ENCODE results near the gene CDK3.

Gene CDK3

DNA sequence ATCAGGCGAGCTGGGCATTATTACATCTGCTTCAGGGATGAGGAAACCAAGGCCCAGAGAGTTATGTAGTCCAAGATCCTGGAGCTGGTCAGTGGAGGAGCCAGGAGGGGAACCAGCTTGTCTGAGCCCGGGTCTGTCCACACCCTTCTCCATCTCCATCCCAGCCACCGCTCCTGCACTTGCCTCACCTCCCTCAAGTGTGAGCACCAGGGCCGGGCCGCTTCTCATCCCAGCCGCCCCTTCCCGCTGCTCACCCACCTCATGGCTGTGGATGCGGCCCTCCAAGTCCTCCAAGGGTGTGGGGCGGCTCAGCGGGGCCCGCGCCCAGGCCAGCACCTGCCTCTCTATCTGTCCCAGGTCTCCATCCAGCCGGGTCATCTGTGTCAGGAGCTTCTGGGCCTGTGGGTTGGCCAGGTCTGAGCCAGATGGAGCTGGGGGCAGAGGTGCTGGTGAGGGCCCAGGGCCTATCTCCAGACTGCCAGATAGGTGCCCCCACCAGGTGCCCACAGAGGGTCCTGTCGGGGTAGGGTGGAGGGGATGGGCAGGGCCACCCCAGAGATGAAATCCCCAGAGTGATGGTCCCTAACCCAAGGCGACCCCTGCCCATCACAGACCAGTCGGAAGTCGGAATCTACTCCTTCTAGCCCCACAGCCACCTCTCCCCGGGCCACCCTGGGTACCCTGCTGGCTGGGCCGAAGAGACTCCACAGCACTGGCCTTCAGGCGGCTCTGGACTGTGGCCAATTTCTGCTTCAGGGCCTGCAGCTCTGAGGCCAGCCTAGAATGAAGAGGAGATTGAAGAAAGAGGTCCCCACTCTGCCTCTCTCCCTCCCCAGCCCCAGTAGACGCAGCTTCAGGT is 17.1 kb downstream of the CDK3 start:
- TF ChIP-seq TAF1 (IDR thresholded peaks at IDR 0.05; ENCODE audit: borderline replicate concordance, insufficient read depth, low read length) (no peak), FOXP2 (optimal IDR thresholded peaks at IDR 0.05; ENCODE audit: borderline replicate concordance, extremely low read depth, extremely low read length, insufficient read depth) (no peak)
- TF ChIP-seq, protein P1, sequence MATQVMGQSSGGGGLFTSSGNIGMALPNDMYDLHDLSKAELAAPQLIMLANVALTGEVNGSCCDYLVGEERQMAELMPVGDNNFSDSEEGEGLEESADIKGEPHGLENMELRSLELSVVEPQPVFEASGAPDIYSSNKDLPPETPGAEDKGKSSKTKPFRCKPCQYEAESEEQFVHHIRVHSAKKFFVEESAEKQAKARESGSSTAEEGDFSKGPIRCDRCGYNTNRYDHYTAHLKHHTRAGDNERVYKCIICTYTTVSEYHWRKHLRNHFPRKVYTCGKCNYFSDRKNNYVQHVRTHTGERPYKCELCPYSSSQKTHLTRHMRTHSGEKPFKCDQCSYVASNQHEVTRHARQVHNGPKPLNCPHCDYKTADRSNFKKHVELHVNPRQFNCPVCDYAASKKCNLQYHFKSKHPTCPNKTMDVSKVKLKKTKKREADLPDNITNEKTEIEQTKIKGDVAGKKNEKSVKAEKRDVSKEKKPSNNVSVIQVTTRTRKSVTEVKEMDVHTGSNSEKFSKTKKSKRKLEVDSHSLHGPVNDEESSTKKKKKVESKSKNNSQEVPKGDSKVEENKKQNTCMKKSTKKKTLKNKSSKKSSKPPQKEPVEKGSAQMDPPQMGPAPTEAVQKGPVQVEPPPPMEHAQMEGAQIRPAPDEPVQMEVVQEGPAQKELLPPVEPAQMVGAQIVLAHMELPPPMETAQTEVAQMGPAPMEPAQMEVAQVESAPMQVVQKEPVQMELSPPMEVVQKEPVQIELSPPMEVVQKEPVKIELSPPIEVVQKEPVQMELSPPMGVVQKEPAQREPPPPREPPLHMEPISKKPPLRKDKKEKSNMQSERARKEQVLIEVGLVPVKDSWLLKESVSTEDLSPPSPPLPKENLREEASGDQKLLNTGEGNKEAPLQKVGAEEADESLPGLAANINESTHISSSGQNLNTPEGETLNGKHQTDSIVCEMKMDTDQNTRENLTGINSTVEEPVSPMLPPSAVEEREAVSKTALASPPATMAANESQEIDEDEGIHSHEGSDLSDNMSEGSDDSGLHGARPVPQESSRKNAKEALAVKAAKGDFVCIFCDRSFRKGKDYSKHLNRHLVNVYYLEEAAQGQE (IDR thresholded peaks at IDR 0.05; ENCODE audit: insufficient read depth in 1 of 2, low read depth in 2 of 2, low read length in 2 of 2): no peak

DNA sequence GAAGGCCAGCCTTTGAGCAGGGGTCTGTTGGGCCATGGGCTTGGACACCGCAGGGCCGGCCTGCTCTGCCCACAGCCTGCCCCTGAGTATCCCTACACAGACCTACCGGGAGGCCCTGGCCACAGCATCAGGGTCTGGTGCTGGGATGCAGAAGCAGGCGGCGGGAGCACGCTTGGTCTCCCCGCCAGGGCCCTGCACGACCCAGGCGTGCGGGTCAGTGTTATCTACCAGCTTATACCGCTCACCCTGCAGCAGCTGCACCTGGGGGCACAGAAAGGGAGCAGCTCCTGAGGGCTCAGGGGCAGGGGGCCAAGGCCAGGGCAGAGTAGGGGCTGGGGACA is 17.7 kb downstream of the CDK3 start:
- TF ChIP-seq TAF1 (IDR thresholded peaks at IDR 0.05; ENCODE audit: borderline replicate concordance, insufficient read depth, low read length) (no peak), FOXP2 (optimal IDR thresholded peaks at IDR 0.05; ENCODE audit: borderline replicate concordance, extremely low read depth, extremely low read length, insufficient read depth) (no peak), SIN3A (IDR thresholded peaks at IDR 0.05; ENCODE audit: borderline replicate concordance, insufficient read depth, low read length) (no peak)

- TF ChIP-seq FOXP2 (optimal IDR thresholded peaks at IDR 0.05; ENCODE audit: borderline replicate concordance, extremely low read depth, extremely low read length, insufficient read depth): no peak
- no peak for TF ChIP-seq SIN3A (IDR thresholded peaks at IDR 0.05; ENCODE audit: borderline replicate concordance, insufficient read depth, low read length)
- no peak for TF ChIP-seq POLR2AphosphoS5 (IDR thresholded peaks at IDR 0.05; ENCODE audit: low read depth, low read length)
- no peak for TF ChIP-seq TAF1 (IDR thresholded peaks at IDR 0.05; ENCODE audit: borderline replicate concordance, insufficient read depth, low read length)
- TF ChIP-seq, protein P1 (IDR thresholded peaks at IDR 0.05; ENCODE audit: insufficient read depth in 1 of 2, low read depth in 2 of 2, low read length in 2 of 2): no peak
Observed at GRCh38 chr17:76018801-76019200, 18.1 kb downstream of the CDK3 start.

DNA sequence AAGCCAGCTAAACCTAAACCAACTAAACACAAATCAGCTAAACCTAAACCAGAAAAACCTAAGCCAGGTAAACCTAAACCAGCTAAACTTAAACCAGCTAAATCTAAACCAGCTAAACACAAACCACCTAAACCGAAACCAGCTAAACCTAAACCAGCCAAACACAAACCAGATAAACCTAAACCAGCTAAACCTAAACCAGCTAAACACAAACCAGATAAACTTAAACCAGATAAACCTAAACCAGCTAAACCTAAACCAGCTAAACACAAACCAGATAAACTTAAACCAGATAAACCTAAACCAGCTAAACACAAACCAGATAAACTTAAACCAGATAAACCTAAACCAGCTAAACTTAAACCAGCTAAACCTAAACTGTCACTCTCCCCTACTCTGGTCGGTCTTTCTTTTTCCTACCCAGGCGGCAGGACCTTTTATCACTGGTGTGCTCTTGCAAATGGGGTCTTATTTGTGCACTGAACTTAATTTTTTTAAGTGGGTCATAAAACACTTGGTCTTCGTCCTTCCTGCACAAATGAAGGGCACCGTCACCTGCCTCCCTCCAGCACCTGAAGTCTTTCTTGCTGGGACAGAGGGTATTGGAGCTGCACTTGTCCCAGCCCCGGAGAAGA is 19.3 kb downstream of the CDK3 start:
- no peak for TF ChIP-seq POLR2AphosphoS5 (IDR thresholded peaks at IDR 0.05; ENCODE audit: low read depth, low read length)
- no peak for TF ChIP-seq TAF1 (IDR thresholded peaks at IDR 0.05; ENCODE audit: borderline replicate concordance, insufficient read depth, low read length)
- TF ChIP-seq FOXP2 (optimal IDR thresholded peaks at IDR 0.05; ENCODE audit: borderline replicate concordance, extremely low read depth, extremely low read length, insufficient read depth): no peak
- TF ChIP-seq, protein P1 (IDR thresholded peaks at IDR 0.05; ENCODE audit: insufficient read depth in 1 of 2, low read depth in 2 of 2, low read length in 2 of 2): no peak
- no peak for TF ChIP-seq SIN3A (IDR thresholded peaks at IDR 0.05; ENCODE audit: borderline replicate concordance, insufficient read depth, low read length)

DNA sequence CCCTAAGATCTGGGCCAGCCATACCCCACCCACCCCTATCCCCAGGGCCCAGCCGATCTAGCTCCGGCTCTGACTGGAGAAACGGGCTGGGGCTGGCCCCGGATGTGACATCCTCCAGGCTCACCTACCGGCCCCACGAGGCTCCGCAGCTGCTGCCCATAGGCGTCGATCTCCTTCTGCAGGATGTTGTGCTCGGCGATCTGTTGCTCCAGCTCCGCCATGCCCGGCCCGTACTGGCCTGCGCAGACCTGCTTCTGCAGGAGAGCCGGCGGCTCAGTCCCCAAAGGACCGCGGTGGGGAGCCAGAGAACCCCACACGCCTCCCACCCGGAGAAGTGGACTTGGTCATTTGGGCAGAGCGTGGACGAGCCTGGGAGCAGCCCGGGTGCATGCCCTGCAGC is 21.6 kb downstream of the CDK3 start:
- TF ChIP-seq, protein P1 (IDR thresholded peaks at IDR 0.05; ENCODE audit: insufficient read depth in 1 of 2, low read depth in 2 of 2, low read length in 2 of 2): no peak
- TF ChIP-seq TAF1 (IDR thresholded peaks at IDR 0.05; ENCODE audit: borderline replicate concordance, insufficient read depth, low read length) (no peak), POLR2AphosphoS5 (IDR thresholded peaks at IDR 0.05; ENCODE audit: low read depth, low read length) (no peak), SIN3A (IDR thresholded peaks at IDR 0.05; ENCODE audit: borderline replicate concordance, insufficient read depth, low read length) (no peak), FOXP2 (optimal IDR thresholded peaks at IDR 0.05; ENCODE audit: borderline replicate concordance, extremely low read depth, extremely low read length, insufficient read depth) (no peak)

Measured in PFSK-1 (cell line).